ENCODE measurements around the gene CNTN2.

CNTN2 gene

DNA sequence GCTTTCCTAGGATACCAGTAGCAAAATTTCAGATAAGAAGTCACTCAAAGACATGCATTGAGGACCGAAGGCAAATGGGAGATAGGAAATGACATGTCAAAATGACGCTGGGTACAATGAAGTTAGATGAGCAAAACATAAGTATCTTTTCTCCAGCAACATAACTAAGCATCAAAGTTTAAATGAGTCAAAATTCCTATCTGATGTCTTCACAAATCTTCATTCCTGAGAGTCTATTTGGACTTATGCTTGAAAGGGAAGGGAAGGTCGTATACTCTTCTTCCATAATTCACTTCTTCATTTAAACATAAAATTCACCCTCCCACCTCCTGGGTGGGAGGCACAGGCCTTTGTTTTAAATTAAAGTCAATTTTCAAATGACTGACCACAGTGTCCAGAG is 45.3 kb downstream of the CNTN2 start:
- TF ChIP-seq, protein P1, sequence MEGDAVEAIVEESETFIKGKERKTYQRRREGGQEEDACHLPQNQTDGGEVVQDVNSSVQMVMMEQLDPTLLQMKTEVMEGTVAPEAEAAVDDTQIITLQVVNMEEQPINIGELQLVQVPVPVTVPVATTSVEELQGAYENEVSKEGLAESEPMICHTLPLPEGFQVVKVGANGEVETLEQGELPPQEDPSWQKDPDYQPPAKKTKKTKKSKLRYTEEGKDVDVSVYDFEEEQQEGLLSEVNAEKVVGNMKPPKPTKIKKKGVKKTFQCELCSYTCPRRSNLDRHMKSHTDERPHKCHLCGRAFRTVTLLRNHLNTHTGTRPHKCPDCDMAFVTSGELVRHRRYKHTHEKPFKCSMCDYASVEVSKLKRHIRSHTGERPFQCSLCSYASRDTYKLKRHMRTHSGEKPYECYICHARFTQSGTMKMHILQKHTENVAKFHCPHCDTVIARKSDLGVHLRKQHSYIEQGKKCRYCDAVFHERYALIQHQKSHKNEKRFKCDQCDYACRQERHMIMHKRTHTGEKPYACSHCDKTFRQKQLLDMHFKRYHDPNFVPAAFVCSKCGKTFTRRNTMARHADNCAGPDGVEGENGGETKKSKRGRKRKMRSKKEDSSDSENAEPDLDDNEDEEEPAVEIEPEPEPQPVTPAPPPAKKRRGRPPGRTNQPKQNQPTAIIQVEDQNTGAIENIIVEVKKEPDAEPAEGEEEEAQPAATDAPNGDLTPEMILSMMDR (conservative IDR thresholded peaks at IDR 0.05; ENCODE audit: low read depth, low read length) = no peak
- no peak for DNase-seq (ENCODE audit: low read depth)
- H3K4me3 ChIP-seq (ENCODE audit: low read length) = no peak overlapping the region

DNA sequence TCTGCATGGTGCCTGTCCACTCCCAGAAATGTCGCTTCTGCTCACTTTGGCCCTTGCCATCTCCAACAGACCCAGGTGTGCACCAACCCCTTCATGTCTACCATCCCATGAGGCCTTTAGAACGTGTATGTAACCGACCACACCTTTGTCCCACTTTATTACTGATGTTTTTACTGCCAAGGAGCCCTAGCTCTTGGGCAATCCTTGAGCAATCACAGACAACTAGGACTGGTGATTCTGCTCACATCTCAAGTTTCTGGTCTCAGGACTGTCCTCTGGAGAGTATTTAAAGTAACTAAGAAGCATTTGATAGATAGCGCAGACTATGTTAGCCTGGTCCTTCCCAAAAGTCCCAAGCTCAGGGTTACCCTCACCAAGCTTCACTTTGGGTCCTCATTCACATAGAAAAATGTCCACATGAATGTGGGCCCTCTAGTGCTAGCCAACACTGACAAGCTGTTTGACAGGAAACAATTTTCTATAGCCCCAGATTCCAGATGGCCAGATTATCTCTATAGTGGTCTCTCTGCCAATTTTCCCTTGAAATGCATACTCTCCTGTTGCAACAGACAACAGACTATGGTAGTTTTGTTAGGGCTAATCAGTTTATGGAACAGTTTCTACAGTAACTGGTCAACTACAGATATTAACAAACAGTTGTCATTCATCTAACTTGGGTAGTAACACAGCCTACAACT is 48.2 kb downstream of the CNTN2 start:
- DNase-seq (ENCODE audit: low read depth) = no peak
- TF ChIP-seq, protein P1 (conservative IDR thresholded peaks at IDR 0.05; ENCODE audit: low read depth, low read length) = no peak
- no peak overlapping the region for H3K4me3 ChIP-seq (ENCODE audit: low read length)

GRCh38 chr1:205095422-205095821 is 52.4 kb downstream of the CNTN2 start:
- H3K4me3 ChIP-seq (ENCODE audit: low read length) = no peak overlapping the region
- no peak for DNase-seq (ENCODE audit: low read depth)
- TF ChIP-seq, protein P1 (conservative IDR thresholded peaks at IDR 0.05; ENCODE audit: low read depth, low read length) = no peak

- H3K4me3 ChIP-seq (ENCODE audit: low read length) = no peak overlapping the region
- TF ChIP-seq, protein P1 (conservative IDR thresholded peaks at IDR 0.05; ENCODE audit: low read depth, low read length) = no peak
- no peak for DNase-seq (ENCODE audit: low read depth)
Measured at GRCh38 chr1:205098242-205098641, 55.2 kb downstream of the CNTN2 start.

DNA sequence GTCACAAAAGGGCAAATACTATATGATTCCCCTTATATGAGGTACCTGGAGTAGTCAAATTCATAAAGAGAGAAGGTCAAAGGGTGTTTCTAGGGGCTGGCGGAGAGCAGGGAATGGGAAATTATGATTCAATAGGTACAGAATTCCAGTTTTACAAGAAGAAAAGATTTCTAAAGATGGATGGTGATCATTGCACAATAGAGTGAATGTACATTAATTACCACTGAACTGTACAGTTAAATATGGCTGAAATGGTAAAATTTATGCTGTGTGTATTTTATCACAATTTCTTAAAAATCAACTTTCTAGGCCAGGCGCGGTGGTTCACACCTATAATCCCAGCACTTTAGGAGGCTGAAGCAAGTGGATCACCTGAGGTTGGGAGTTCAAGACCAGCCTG is 59.4 kb downstream of the CNTN2 start:
- DNase-seq (ENCODE audit: low read depth) = no peak
- TF ChIP-seq, protein P1 (conservative IDR thresholded peaks at IDR 0.05; ENCODE audit: low read depth, low read length) = no peak
- H3K4me3 ChIP-seq (ENCODE audit: low read length) = no peak overlapping the region

DNA sequence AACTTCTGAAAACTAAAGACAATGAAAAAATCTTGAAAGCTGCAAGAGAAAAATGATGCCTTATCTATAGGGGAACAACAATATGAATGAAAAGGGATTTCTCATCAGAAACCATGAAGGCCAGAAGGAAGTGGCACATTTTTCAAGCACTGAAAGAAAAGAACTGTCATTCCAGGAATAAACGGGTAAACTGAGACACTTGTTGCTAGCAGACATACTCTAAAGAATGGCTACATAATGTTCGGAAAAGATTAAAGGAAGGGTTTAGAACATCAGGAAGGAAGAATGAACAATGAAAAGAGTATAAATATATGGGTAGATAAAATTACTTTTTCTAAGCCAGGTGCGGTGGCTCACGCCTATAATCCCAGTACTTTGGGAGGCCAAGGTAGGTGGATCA is 64.3 kb downstream of the CNTN2 start:
- H3K4me3 ChIP-seq (ENCODE audit: low read length) = no peak overlapping the region
- TF ChIP-seq, protein P1 (conservative IDR thresholded peaks at IDR 0.05; ENCODE audit: low read depth, low read length) = no peak
- no peak for DNase-seq (ENCODE audit: low read depth)

GRCh38 chr1:205108464-205108863 is 65.5 kb downstream of the CNTN2 start:
- no peak for DNase-seq (ENCODE audit: low read depth)
- H3K4me3 ChIP-seq (ENCODE audit: low read length) = no peak overlapping the region
- TF ChIP-seq, protein P1 (conservative IDR thresholded peaks at IDR 0.05; ENCODE audit: low read depth, low read length) = no peak

Data from retinal pigment epithelial cell (primary cell).